Testis (tissue), 3 donors: Measurements from ENCODE around the gene BEX2. TPM values are rescaled to one million over a fixed set of nuclear protein-coding genes. Genes with fewer than 3 reads are reported as not detected.
"Not testable (repeated sequence)": the region's sequence is repeated elsewhere in the genome, so short reads cannot be mapped to it uniquely, and the experiment has no call there.

ENCODE experiments used
- DNase-seq: peaks from one replicate; pipeline ENCODE4 v3.0.0-alpha.2; 2019
- H3K27ac ChIP-seq, 2 donors: fragments of 200-600 bp; sonication (generic); one replicate each; pipeline ENCODE4 v1.5.1; 2019
- H3K27me3 ChIP-seq: fragments of 200-600 bp; sonication (generic); one replicate; pipeline ENCODE4 v1.5.1; 2019
- H3K36me3 ChIP-seq: fragments of 200-600 bp; sonication (generic); one replicate; pipeline ENCODE4 v1.5.1; 2017; ENCODE audit warnings: low read depth; ENCODE audit errors: missing control alignments
- H3K4me1 ChIP-seq: fragments of 200-600 bp; sonication (generic); one replicate; pipeline ENCODE4 v1.5.1; 2019
- H3K4me3 ChIP-seq, 2 donors: fragments of 200-600 bp; sonication (generic); one replicate each; pipeline ENCODE4 v1.5.1; 2017 to 2019
- H3K9me3 ChIP-seq: fragments of 200-600 bp; sonication (generic); one replicate; pipeline ENCODE4 v1.5.1; 2017
- CTCF ChIP-seq, 3 experiments: fragments of 450-650 bp in 2 of 3; fragments of 200-600 bp in 1 of 3; sonication (generic) in 1 of 3; IDR thresholded peaks; one replicate each; pipeline ENCODE4 v1.5.1; 2016 to 2019; ENCODE audit warnings: antibody characterized with exemption in 3 of 3, mild to moderate bottlenecking in 2 of 3, moderate library complexity in 1 of 3
- POLR2A ChIP-seq: fragments of 450-650 bp; IDR thresholded peaks from one replicate; pipeline ENCODE4 v1.6.1; 2017; ENCODE audit warnings: antibody characterized with exemption, mild to moderate bottlenecking, moderate library complexity
- WGBS, 2 donors: methylation state at CpG; one replicate each; pipeline ENCODE4 v1.1.5; 2018; 5-methylcytosine and 5-hydroxymethylcytosine counted together
- intact Hi-C: fragments of 100-400 bp; cut with DNase I; formaldehyde crosslinking; loops from one replicate; pipeline ENCODE4 v1.15.1; 2023; ENCODE audit warnings: low total_unique reads
- polyA plus RNA-seq: library from polyadenylated mRNA; stranded (reverse); fragments of 350-450 nt; fragmentation: Illumina TruSeq; extraction: RNeasy Lipid Tissue Mini Kit (QIAGEN cat#74804); gene quantifications from one replicate; pipeline ENCODE4 v1.2.3, GENCODE V29; 2014; ENCODE audit warnings: low read depth, low replicate concordance; ENCODE audit not compliant: insufficient read depth
- total RNA-seq, 2 donors: library from RNA; depleted of rRNA; stranded (reverse); fragments of >200 nt; gene quantifications; one replicate each; pipeline ENCODE4 v1.2.3, GENCODE V29; 2016

Gene BEX2
- total and polyA plus RNA-seq, 3 donors from 2014 or later = 82.7 to 116 (median 88.9) TPM

- Histone ChIP-seq H3K4me3 (peak overlapping the region; percentile 49 to 73), H3K9me3 (no peaks in the 10 kb centered on the region), H3K36me3 (no peaks in the 10 kb centered on the region), H3K27ac (peak overlapping the region; percentile 61 to 85), H3K4me1 (no peaks in the 10 kb centered on the region), H3K27me3 (no peaks in the 10 kb centered on the region)
- no peak for DNase-seq
- TF ChIP-seq POLR2A = no peak
- no peak for TF ChIP-seq CTCF (IDR thresholded peaks at IDR 0.05)
- intact Hi-C loops = no loop called here
- 14 to 34% methylated on average over 5 to 11 of the region's 32 CpGs for WGBS, 2 donors
Observed at GRCh38 chrX:103309860-103310554, 783 bp downstream of the BEX2 start.

- H3K9me3 ChIP-seq, H3K36me3 ChIP-seq, H3K4me3 ChIP-seq, intact Hi-C loops, H3K27me3 ChIP-seq, H3K27ac ChIP-seq, H3K4me1 ChIP-seq, DNase-seq: not testable (repeated sequence)
- WGBS, 2 donors = 89 to 95% methylated on average over 4 of the region's 4 CpGs
Observed at GRCh38 chrX:103305666-103306065, 5.1 kb downstream of the BEX2 start.

GRCh38 chrX:103304705-103305104, 6.1 kb downstream of the BEX2 start:
- intact Hi-C loops = no loop called here
- no peak for DNase-seq
- H3K9me3 ChIP-seq = no peaks in the 10 kb centered on the region
- no peaks in the 10 kb centered on the region for H3K27me3 ChIP-seq
- no peaks in the 10 kb centered on the region for H3K4me1 ChIP-seq
- H3K36me3 ChIP-seq = no peaks in the 10 kb centered on the region
- no peak overlapping the region for H3K4me3 ChIP-seq
- H3K27ac ChIP-seq = no peak overlapping the region
- TF ChIP-seq CTCF (IDR thresholded peaks at IDR 0.05) (no peak), POLR2A (no peak)

GRCh38 chrX:103293118-103293517, 17.7 kb downstream of the BEX2 start:
- TF ChIP-seq POLR2A (no peak), CTCF (IDR thresholded peaks at IDR 0.05) (no peak)

GRCh38 chrX:103279624-103280023, 31.2 kb downstream of the BEX2 start:
- H3K27ac ChIP-seq = no peak overlapping the region
- WGBS, 2 donors = 67 to 91% methylated on average over 1 of the region's 1 CpG
- no peak for TF ChIP-seq POLR2A
- TF ChIP-seq CTCF (IDR thresholded peaks at IDR 0.05) = no peak
- no peaks in the 10 kb centered on the region for H3K4me1 ChIP-seq
- no peak for DNase-seq
- intact Hi-C loops = no loop called here
- H3K9me3 ChIP-seq = no peaks in the 10 kb centered on the region
- no peaks in the 10 kb centered on the region for H3K27me3 ChIP-seq
- no peak overlapping the region for H3K4me3 ChIP-seq
- no peaks in the 10 kb centered on the region for H3K36me3 ChIP-seq

More at GRCh38 chrX:103293118-103293517, 17.7 kb downstream of the BEX2 start:
- Histone ChIP-seq H3K27me3 (no peaks in the 10 kb centered on the region), H3K27ac (no peak overlapping the region), H3K4me1 (no peaks in the 10 kb centered on the region), H3K4me3 (no peak overlapping the region), H3K36me3 (no peaks in the 10 kb centered on the region), H3K9me3 (no peaks in the 10 kb centered on the region)
- 97% methylated on average over 2 of the region's 2 CpGs; no CpG with 5 or more reads in 1 of the 2 donors for WGBS, 2 donors
- intact Hi-C loops = no loop called here
- DNase-seq = no peak
